GM23248 (cell line): ENCODE results near the gene ZNF227.

Experiments used
- EZH2 ChIP-seq: fragments of 200-600 bp; sonication (generic); IDR thresholded peaks from 2 replicates; pipeline ENCODE4 v1.6.1; 2018; ENCODE audit warnings: antibody characterized with exemption, mild to moderate bottlenecking; ENCODE audit not compliant: insufficient read depth, poor library complexity, severe bottlenecking
- EZH2phosphoT487 ChIP-seq: fragments of 200-600 bp; sonication (generic); IDR thresholded peaks from 2 replicates; pipeline ENCODE4 v1.6.1; 2018; ENCODE audit warnings: antibody characterized with exemption, moderate library complexity, mild to moderate bottlenecking, low read depth; ENCODE audit not compliant: insufficient read depth

DNA sequence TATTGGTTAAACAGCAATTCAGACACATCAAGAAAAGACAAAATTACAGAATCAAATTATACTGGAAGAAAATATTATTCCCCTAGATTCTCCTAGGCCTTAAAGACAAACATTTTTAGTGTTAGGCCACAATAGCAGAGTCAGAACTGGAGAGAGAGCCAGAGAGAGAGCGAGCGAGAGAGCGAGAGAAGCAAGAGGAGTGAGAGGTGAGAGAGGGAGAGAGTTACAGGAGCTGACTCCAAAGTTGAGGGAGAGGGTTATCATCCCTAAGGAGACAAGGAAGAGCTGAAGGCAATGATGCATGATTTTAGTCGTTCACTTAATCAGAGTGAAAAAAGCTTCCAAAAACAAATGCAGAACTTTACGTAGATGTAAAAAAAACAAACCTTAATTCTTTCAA is 20.2 kb upstream of the ZNF227 start:
- TF ChIP-seq EZH2 (no peak), EZH2phosphoT487 (no peak)
